Heart left ventricle (tissue), 16 donors: Measurements from ENCODE around the gene ABI1. TPM values are rescaled to one million over a fixed set of nuclear protein-coding genes. Genes with fewer than 3 reads are reported as not detected.

Experiments used
- ATAC-seq, 4 donors: fragments of 200-7000 bp; cut with Tn5 transposase; one replicate each; pipeline ENCODE4 v1.9.1; 2020 to 2022; ENCODE audit warnings: moderate library complexity in 4 of 4, mild to moderate bottlenecking in 3 of 4, moderate number of reproducible peaks in 1 of 4
- DNase-seq, 5 donors: peaks; one replicate each; pipeline ENCODE4 v3.0.0-alpha.2; 2020
- H3K27ac ChIP-seq, 12 donors: fragments of 200-600 bp; sonication (generic) in 4 of 12; one replicate each; pipeline versions ENCODE4 v1.5.0 to v1.8.0; 2016 to 2022; ENCODE audit warnings: mild to moderate bottlenecking in 2 of 12
- H3K27me3 ChIP-seq, 9 donors: fragments of 200-600 bp; sonication (generic) in 2 of 9; one replicate each; pipeline versions ENCODE4 v1.5.1 to v1.8.0; 2016 to 2022; ENCODE audit warnings: mild to moderate bottlenecking in 3 of 9
- H3K36me3 ChIP-seq, 9 donors: fragments of 200-600 bp; sonication (generic) in 2 of 9; one replicate each; pipeline versions ENCODE4 v1.5.0 to v1.8.0; 2018 to 2022; ENCODE audit warnings: mild to moderate bottlenecking in 2 of 9
- H3K4me1 ChIP-seq, 12 donors: fragments of 200-600 bp; sonication (generic) in 4 of 12; one replicate each; pipeline versions ENCODE4 v1.5.0 to v1.8.0; 2016 to 2022; ENCODE audit warnings: mild to moderate bottlenecking in 3 of 12
- H3K4me3 ChIP-seq, 12 donors: fragments of 200-600 bp; sonication (generic) in 4 of 12; one replicate each; pipeline versions ENCODE4 v1.5.0 to v1.8.0; 2017 to 2022; ENCODE audit warnings: mild to moderate bottlenecking in 9 of 12, moderate library complexity in 4 of 12
- H3K9me3 ChIP-seq, 12 donors: fragments of 200-600 bp; sonication (generic) in 4 of 12; one replicate each; pipeline versions ENCODE4 v1.5.0 to v1.8.0; 2016 to 2022; ENCODE audit warnings: mild to moderate bottlenecking in 1 of 12
- CTCF ChIP-seq, 12 donors: fragments of 200-600 bp; sonication (generic) in 4 of 12; IDR thresholded peaks; one replicate each; pipeline versions ENCODE4 v1.5.0 to v1.8.0; 2018 to 2022; ENCODE audit warnings: antibody characterized with exemption in 12 of 12, mild to moderate bottlenecking in 5 of 12
- POLR2A ChIP-seq, 2 donors: fragments of 450-650 bp; IDR thresholded peaks; one replicate each; pipeline ENCODE4 v1.6.1; 2017; ENCODE audit warnings: antibody characterized with exemption in 2 of 2, mild to moderate bottlenecking in 2 of 2, moderate library complexity in 2 of 2
- WGBS, 4 donors: extraction: QIAGEN DNeasy Blood & Tissue Kit in 2 of 4; methylation state at CpG; one replicate each; pipeline versions ENCODE4 v1.1.5 to v1.1.7; 2013 to 2018; 5-methylcytosine and 5-hydroxymethylcytosine counted together
- intact Hi-C, 10 donors: fragments of 100-400 bp; cut with DNase I; formaldehyde crosslinking; loops; one replicate each; pipeline versions ENCODE4 v1.11.1 to v1.14.2; 2022
- polyA plus RNA-seq, 2 donors: library from polyadenylated mRNA; stranded (reverse); fragments of 200-250 nt; gene quantifications; one replicate each; pipeline ENCODE4 v1.2.3, GENCODE V29; 2013
- total RNA-seq, 9 donors: library from RNA; depleted of rRNA in 2 of 9; stranded (reverse); fragments of >200 nt in 2 of 9; fragmentation: NEBNext Ultra II Directional in 3 of 9; extraction: Animal tissue kit (Norgen Biotek cat#: 25700) in 3 of 9; gene quantifications; one replicate each; pipeline versions ENCODE4 v1.1.0 to v1.2.4, GENCODE V29; 2016 to 2023
- donor health status: ischemic (EF 13 %, LVEDD 7.1; RV severe dilation, severe dysfunction).
- donor health status: healthy with polysubstance abuse.
- donor health status: DM: no; HTN: yes; CAD: no.
- donor health status: DM: no; HTN: no; CAD: no.
- donor health status: ischemic (EF 25% LVEDD 6.9; RV normal size, moderate dysfunction).
- donor health status: ischemic (EF 25% LVEDD 5.7; RV mildly dilated, moderate dysfunction).
- donor health status: healthy.
- donor health status: DM: yes; HTN: yes; CAD: no.
- donor health status: ischemic (EF 35%, LVEDD 5.7; RV mildly dilated, moderate dysfunction).
- donor health status: nonischemic (EF 11% LVEDD 7.7; RV severe dilation, severe dysfunction).
- donor health status: DM: yes; HTN: yes; CAD: no.
- donor health status: PGD.
- donor health status: ischemic (EF 29% LVEDD 5.4; RV normal size, mild dysfunction).
- donor health status: nonischemic (EF 23%, LVEDD 6.1; RV moderate dilation, normal function).

Gene ABI1
- total and polyA plus RNA-seq, 11 donors = 8.5 to 50.0 (median 25.6) TPM

DNA sequence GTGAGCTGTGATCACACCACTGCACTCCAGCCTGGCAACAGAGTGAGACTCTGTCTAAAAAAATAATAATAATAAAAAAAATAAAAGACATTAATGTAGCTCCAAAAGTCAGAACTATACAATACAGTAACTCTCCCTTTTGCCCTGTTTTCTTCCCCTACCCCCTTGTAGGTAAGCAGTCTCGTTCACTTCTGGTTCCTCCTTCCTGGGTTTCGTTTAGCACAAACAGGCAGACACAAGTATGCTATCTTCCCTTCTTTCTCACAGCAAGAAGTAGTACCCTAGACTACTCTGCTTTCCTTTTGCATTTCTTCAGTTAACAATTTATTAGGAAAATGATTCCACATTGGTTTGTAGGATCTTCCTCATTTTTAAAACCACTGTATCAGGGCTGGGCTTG is 130.2 kb downstream of the ABI1 start:
- ATAC-seq (no peak), DNase-seq (no peak)
- intact Hi-C loops = no loop called here
- no peaks in the 10 kb centered on the region for H3K9me3 ChIP-seq
- TF ChIP-seq POLR2A (IDR thresholded peaks at IDR 0.05) (no peak), CTCF (IDR thresholded peaks at IDR 0.05) (no peak)
- peaks cover 0 to 70% (median 50%) of the 10 kb centered on the region in 9 donors for H3K36me3 ChIP-seq
- H3K27ac ChIP-seq = no peak overlapping the region
- 89 to 97% (median 95%) methylated on average over 2 of the region's 2 CpGs for WGBS, 4 donors
- H3K4me1 ChIP-seq = no peaks in the 10 kb centered on the region
- H3K4me3 ChIP-seq = no peak overlapping the region
- no peaks in the 10 kb centered on the region for H3K27me3 ChIP-seq

GRCh38 chr10:26729395-26729794 is 131.4 kb downstream of the ABI1 start:
- Histone ChIP-seq H3K27ac (no peak overlapping the region), H3K4me3 (no peak overlapping the region), H3K36me3 (peaks cover 0 to 70% (median 55%) of the 10 kb centered on the region in 9 donors), H3K4me1 (no peaks in the 10 kb centered on the region), H3K27me3 (no peaks in the 10 kb centered on the region), H3K9me3 (no peaks in the 10 kb centered on the region)
- no peak for DNase-seq
- ATAC-seq = no peak
- intact Hi-C loops = loop anchor here in 2 of 10 donors (5.0 kb wide), 1 partner anchor 133 kb away; the partner anchor contains the start of gene ABI1 (in 2 of the 2)
- no peak for TF ChIP-seq CTCF (IDR thresholded peaks at IDR 0.05)
- TF ChIP-seq POLR2A (IDR thresholded peaks at IDR 0.05) = no peak
- 82 to 96% (median 92%) methylated on average over 4 of the region's 4 CpGs for WGBS, 4 donors

- H3K36me3 ChIP-seq = peaks cover 0 to 70% (median 56%) of the 10 kb centered on the region in 9 donors
- TF ChIP-seq POLR2A (IDR thresholded peaks at IDR 0.05) (no peak), CTCF (IDR thresholded peaks at IDR 0.05) (no peak)
- no peak overlapping the region for H3K27ac ChIP-seq
- no peaks in the 10 kb centered on the region for H3K27me3 ChIP-seq
- H3K4me1 ChIP-seq = no peaks in the 10 kb centered on the region
- intact Hi-C loops = loop anchor here in 2 of 10 donors (5.0 kb wide), 1 partner anchor 133 kb away; the partner anchor contains the start of gene ABI1 (in 2 of the 2)
- ATAC-seq (no peak), DNase-seq (no peak)
- 92 to 95% (median 93%) methylated on average over 7 of the region's 7 CpGs for WGBS, 4 donors
- H3K4me3 ChIP-seq = no peak overlapping the region
- H3K9me3 ChIP-seq = no peaks in the 10 kb centered on the region
These were observed 131.8 kb downstream of the ABI1 start for GRCh38 chr10:26728957-26729356.

DNA sequence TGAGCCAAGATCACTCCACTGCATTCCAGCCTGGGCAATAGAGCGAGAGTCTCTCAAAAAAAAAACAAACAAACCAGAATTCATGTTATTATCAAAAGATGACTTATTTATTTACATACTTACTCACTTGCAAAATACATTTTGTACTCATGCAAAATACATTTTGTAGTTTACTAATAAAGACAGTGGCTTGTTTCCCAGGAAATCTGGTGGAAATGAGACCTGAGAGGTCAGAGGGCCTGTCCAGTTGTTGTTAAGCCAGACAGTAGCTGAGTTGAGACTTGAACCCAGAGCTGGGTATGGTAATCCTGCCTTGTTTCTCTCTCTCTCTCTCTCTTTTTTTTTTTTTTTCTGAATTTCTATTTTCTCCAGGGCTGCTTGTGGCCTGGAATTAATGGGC is 133.8 kb downstream of the ABI1 start:
- Histone ChIP-seq H3K27ac (no peak overlapping the region), H3K4me1 (no peaks in the 10 kb centered on the region), H3K9me3 (no peaks in the 10 kb centered on the region), H3K27me3 (no peaks in the 10 kb centered on the region), H3K4me3 (no peak overlapping the region), H3K36me3 (peaks cover 0 to 68% (median 55%) of the 10 kb centered on the region in 9 donors)
- 94 to 100% (median 98%) methylated on average over 1 of the region's 1 CpG for WGBS, 4 donors
- ATAC-seq (no peak), DNase-seq (no peak)
- TF ChIP-seq CTCF (IDR thresholded peaks at IDR 0.05) (no peak), POLR2A (IDR thresholded peaks at IDR 0.05) (no peak)
- intact Hi-C loops = loop anchor here in 5 of 10 donors (2.0 to 5.0 kb wide), 3 partner anchors 135 to 156 kb away; partner anchors contain the start of gene ABI1 (in 2 of the 5)
